ENCODE data around the gene TUBGCP2. TPM values are rescaled to one million over a fixed set of nuclear protein-coding genes. Genes with fewer than 3 reads are reported as not detected.
A peak's percentile ranks its signal among the peaks of the same experiment; 100 is the strongest.
"Not testable (repeated sequence)": the region's sequence is repeated elsewhere in the genome, so short reads cannot be mapped to it uniquely, and the experiment has no call there.

Gene TUBGCP2
- total and polyA plus RNA-seq, 12 donors, result 31.5 to 77.6 (median 37.3) TPM

DNA sequence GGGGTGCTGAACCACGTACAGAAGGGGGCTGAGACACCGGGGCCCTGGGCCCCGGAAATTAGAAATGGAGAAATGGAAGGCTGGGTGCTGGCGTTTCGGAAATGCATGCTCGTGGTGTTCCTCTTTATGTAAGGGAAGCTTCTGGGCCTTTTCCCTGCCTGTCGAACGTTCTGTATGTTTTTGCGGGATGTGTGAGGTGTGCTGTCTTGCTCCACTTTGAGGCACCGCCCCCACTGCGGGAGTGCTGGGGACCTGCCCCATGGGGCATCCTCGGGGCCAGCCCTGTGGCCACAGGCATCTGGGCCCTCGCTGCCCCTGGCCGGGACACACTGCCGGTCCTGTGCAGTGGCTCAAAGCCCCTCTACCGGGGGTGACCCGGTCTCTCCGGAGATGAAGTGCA is 72.7 kb downstream of the TUBGCP2 start:
- Histone ChIP-seq H3K4me1 (peaks cover 0 to 29% (median 22%) of the 10 kb centered on the region in 9 donors), H3K36me3 (no peaks in the 10 kb centered on the region), H3K9me3 (no peaks in the 10 kb centered on the region), H3K27me3 (peaks cover 34 to 96% (median 91%) of the 10 kb centered on the region in 7 donors), H3K4me3 (peak overlapping the region in 8 of 10 donors; percentile 1 to 51 (median 30)), H3K27ac (peak overlapping the region in 5 of 10 donors; percentile 9 to 85 (median 36))
- 1 to 3% methylated on average over 18 of the region's 18 CpGs for WGBS, 2 donors
- intact Hi-C loops (cut with DNase I), result no loop called here
- TF ChIP-seq, protein P1, sequence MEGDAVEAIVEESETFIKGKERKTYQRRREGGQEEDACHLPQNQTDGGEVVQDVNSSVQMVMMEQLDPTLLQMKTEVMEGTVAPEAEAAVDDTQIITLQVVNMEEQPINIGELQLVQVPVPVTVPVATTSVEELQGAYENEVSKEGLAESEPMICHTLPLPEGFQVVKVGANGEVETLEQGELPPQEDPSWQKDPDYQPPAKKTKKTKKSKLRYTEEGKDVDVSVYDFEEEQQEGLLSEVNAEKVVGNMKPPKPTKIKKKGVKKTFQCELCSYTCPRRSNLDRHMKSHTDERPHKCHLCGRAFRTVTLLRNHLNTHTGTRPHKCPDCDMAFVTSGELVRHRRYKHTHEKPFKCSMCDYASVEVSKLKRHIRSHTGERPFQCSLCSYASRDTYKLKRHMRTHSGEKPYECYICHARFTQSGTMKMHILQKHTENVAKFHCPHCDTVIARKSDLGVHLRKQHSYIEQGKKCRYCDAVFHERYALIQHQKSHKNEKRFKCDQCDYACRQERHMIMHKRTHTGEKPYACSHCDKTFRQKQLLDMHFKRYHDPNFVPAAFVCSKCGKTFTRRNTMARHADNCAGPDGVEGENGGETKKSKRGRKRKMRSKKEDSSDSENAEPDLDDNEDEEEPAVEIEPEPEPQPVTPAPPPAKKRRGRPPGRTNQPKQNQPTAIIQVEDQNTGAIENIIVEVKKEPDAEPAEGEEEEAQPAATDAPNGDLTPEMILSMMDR (IDR thresholded peaks at IDR 0.05), result no peak
- ATAC-seq, result peak in 7 of 8 donors; percentile 5 to 67 (median 34)
- DNase-seq, result no peak

DNA sequence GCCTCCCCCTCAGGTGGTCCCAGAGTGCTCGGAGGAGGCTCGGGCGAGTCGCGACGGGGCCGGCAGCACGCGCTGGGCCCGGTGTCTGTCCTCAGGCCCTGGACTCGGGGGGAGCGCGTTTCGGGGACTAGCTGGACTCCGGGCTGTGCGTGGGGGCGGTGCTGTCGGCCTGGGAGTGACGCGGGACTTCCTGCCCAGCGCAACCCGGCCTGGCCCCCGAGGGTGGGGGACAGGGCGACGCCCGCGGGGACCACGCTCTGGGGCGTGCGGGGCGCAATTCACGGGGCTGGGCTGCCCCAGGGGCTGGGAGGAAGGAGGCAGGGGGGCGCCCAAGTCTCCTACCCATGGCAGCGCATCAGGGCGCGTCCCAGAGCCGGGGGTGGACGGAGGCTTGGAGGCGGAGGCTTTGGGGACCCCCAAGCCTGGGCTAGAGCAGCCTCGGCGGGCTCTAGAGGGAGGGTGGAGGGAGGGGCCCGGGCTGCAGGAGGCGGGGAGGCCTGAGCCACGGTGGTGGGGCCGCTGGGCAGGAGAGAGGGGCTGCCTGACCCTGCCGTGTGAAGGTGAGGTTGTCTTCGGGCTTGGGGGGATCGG is 73.3 kb downstream of the TUBGCP2 start:
- ATAC-seq (peak; percentile 27 to 63 (median 38)), DNase-seq (no peak)
- intact Hi-C loops (cut with DNase I), result no loop called here
- TF ChIP-seq, protein P1 (IDR thresholded peaks at IDR 0.05), result no peak
- no peaks in the 10 kb centered on the region for H3K36me3 ChIP-seq
- 4% methylated on average over 39 to 48 of the region's 48 CpGs for WGBS, 2 donors
- H3K27me3 ChIP-seq, result peaks cover 37 to 97% (median 92%) of the 10 kb centered on the region in 7 donors
- peak overlapping the region in 4 of 10 donors; percentile 9 to 85 (median 22) for H3K27ac ChIP-seq
- H3K4me3 ChIP-seq, result peak overlapping the region in 6 of 10 donors; percentile 5 to 51 (median 29)
- peaks cover 0 to 26% (median 22%) of the 10 kb centered on the region in 9 donors for H3K4me1 ChIP-seq
- H3K9me3 ChIP-seq, result no peaks in the 10 kb centered on the region

DNA sequence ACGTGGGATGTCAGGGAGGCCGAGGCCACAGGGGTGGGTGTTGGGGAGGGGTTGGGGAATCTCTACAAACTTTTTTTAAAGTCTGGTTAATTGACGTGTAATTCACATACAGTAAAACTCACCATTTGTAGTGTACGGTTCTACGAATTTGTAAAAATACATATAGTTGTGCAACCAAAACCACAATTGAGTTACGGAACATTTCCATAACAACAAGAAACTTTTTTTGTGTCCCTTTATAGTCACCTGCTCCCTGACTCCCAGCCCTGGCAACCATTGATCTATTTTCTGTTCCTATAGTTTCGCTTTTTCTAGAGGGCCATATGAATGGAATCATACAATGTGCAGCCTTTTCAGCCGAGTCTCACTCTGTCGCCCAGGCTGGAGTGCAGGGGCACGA is 73.9 kb downstream of the TUBGCP2 start:
- DNase-seq; H3K36me3 ChIP-seq; ATAC-seq; intact Hi-C loops (cut with DNase I); H3K9me3 ChIP-seq: not testable (repeated sequence)
- peak overlapping the region in 1 of 10 donors; percentile 85 for H3K27ac ChIP-seq
- WGBS, 2 donors, result 53 to 62% methylated on average over 7 to 8 of the region's 10 CpGs
- peaks cover 42 to 97% (median 92%) of the 10 kb centered on the region in 7 donors for H3K27me3 ChIP-seq
- H3K4me3 ChIP-seq, result peak overlapping the region in 1 of 10 donors; percentile 51
- peaks cover 0 to 29% (median 22%) of the 10 kb centered on the region in 9 donors for H3K4me1 ChIP-seq

DNA sequence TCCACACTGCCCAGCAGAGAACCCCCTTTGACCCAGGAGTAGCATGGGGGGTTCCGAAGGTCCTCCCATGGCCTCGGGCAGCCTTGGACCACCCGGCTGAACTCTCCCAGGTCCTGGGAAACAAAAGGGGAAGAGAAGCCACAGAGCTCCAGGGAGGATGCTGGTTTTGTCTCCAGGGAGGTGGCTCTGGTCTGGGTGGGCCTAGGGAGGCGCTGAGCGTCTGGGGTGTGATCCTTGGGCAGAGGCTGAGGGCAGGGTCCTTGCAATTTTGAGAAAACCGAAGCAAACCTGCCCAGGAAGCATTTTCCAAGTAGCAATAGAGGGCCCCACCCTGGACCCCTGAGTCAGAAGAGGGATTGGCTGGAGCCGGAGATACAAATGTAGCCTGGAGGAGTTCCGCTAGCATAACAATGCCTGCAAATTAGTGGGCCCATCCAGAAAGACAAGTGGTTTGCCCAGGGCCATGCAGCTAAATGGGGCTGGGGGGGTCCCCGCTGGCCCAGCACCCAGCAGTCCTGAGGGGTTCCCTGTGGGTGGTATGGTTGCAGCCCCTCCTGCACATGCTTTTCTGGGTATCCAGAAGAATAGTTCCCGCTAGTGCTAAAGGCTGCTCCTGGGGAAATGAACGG is 76.6 kb downstream of the TUBGCP2 start:
- no peak overlapping the region for H3K4me3 ChIP-seq
- peaks cover 0 to 26% (median 11%) of the 10 kb centered on the region in 9 donors for H3K4me1 ChIP-seq
- H3K27me3 ChIP-seq, result peaks cover 34 to 97% (median 92%) of the 10 kb centered on the region in 7 donors
- intact Hi-C loops (cut with DNase I), result no loop called here
- DNase-seq, result no peak
- ATAC-seq, result no peak
- no peaks in the 10 kb centered on the region for H3K36me3 ChIP-seq
- TF ChIP-seq, protein P1 (IDR thresholded peaks at IDR 0.05), result no peak
- WGBS, 2 donors, result 32 to 45% methylated on average over 11 of the region's 11 CpGs
- no peaks in the 10 kb centered on the region for H3K9me3 ChIP-seq
- H3K27ac ChIP-seq, result no peak overlapping the region
